Esophagus muscularis mucosa (tissue), 4 donors: Measurements from ENCODE around the gene KRT38. TPM values are rescaled to one million over a fixed set of nuclear protein-coding genes. Genes with fewer than 3 reads are reported as not detected.

Experiments used
- DNase-seq: peaks from one replicate; pipeline ENCODE4 v3.0.0-alpha.2; 2017; ENCODE audit errors: extremely low spot score
- H3K27ac ChIP-seq, 4 donors: fragments of 200-600 bp; sonication (generic); replicated peaks in 1 of 4; 1 replicate in 3 of 4; 2 replicates in 1 of 4; pipeline ENCODE4 v1.5.1; 2016 to 2019; ENCODE audit warnings: mild to moderate bottlenecking in 1 of 4
- H3K27me3 ChIP-seq, 4 donors: fragments of 200-600 bp; sonication (generic); one replicate each; pipeline versions ENCODE4 v1.5.1 to v1.6.0; 2016 to 2019
- H3K36me3 ChIP-seq, 4 donors: fragments of 200-600 bp; sonication (generic); one replicate each; pipeline ENCODE4 v1.5.1; 2016 to 2019
- H3K4me1 ChIP-seq, 4 donors: fragments of 200-600 bp; sonication (generic); one replicate each; pipeline ENCODE4 v1.5.1; 2016 to 2019
- H3K4me3 ChIP-seq, 4 donors: fragments of 200-600 bp; sonication (generic); 1 replicate in 2 of 4; 2 replicates in 2 of 4; pipeline ENCODE4 v1.5.1; 2016 to 2019; ENCODE audit warnings: mild to moderate bottlenecking in 4 of 4, moderate library complexity in 1 of 4
- H3K9me3 ChIP-seq, 4 donors: fragments of 200-600 bp; sonication (generic); 1 replicate in 3 of 4; 2 replicates in 1 of 4; pipeline ENCODE4 v1.5.1; 2016 to 2019
- CTCF ChIP-seq, 3 experiments: fragments of 200-600 bp in 2 of 3; fragments of 450-650 bp in 1 of 3; sonication (generic) in 2 of 3; IDR thresholded peaks; one replicate each; pipeline ENCODE4 v1.5.1; 2017 to 2019; ENCODE audit warnings: antibody characterized with exemption in 3 of 3, mild to moderate bottlenecking in 2 of 3, moderate library complexity in 1 of 3
- EP300 ChIP-seq: sonication (generic); formaldehyde crosslinking; IDR thresholded peaks from one replicate; pipeline ENCODE4 v1.6.1; 2017; ENCODE audit warnings: antibody characterized with exemption
- POLR2A ChIP-seq: fragments of 450-650 bp; IDR thresholded peaks from one replicate; pipeline ENCODE4 v1.6.1; 2017; ENCODE audit warnings: antibody characterized with exemption, moderate library complexity, mild to moderate bottlenecking, low read depth
- POLR2AphosphoS5 ChIP-seq, 2 donors: sonication (generic); formaldehyde crosslinking; IDR thresholded peaks; one replicate each; pipeline ENCODE4 v1.6.1; 2017; ENCODE audit warnings: antibody characterized with exemption in 2 of 2
- WGBS: methylation state at CpG from one replicate; pipeline ENCODE4 v1.1.5; 2018; 5-methylcytosine and 5-hydroxymethylcytosine counted together
- intact Hi-C: fragments of 100-400 bp; cut with DNase I; formaldehyde crosslinking; loops from one replicate; pipeline ENCODE4 v1.15.1; 2023
- total RNA-seq, 4 donors: library from RNA; depleted of rRNA; stranded (reverse); fragments of >200 nt; gene quantifications; one replicate each; pipeline versions ENCODE4 v1.1.0 to v1.2.1, GENCODE V29; 2016

The KRT38 gene
- total RNA-seq, 4 donors from 2014 or later, result not detected

- Histone ChIP-seq H3K4me3 (no peak overlapping the region), H3K9me3 (no peaks in the 10 kb centered on the region), H3K27ac (no peak overlapping the region), H3K27me3 (peaks cover 0 to 7% (median 0%) of the 10 kb centered on the region in 4 donors), H3K36me3 (no peaks in the 10 kb centered on the region), H3K4me1 (no peaks in the 10 kb centered on the region)
- TF ChIP-seq EP300, result no peak
- no peak for TF ChIP-seq POLR2AphosphoS5 (IDR thresholded peaks at IDR 0.05)
- no peak for TF ChIP-seq CTCF (IDR thresholded peaks at IDR 0.05)
- TF ChIP-seq POLR2A, result no peak
- intact Hi-C loops, result no loop called here
- WGBS, result 89% methylated on average over 8 of the region's 8 CpGs
- DNase-seq, result no peak
These were observed 44.4 kb upstream of the KRT38 start for GRCh38 chr17:41484920-41485904.

- no peak overlapping the region for H3K27ac ChIP-seq
- no peaks in the 10 kb centered on the region for H3K9me3 ChIP-seq
- DNase-seq, result no peak
- 82% methylated on average over 6 of the region's 7 CpGs for WGBS
- no peaks in the 10 kb centered on the region for H3K4me1 ChIP-seq
- intact Hi-C loops, result no loop called here
- TF ChIP-seq POLR2A (no peak), CTCF (IDR thresholded peaks at IDR 0.05) (no peak), POLR2AphosphoS5 (IDR thresholded peaks at IDR 0.05) (no peak), EP300 (no peak)
- peaks cover 0 to 7% (median 0%) of the 10 kb centered on the region in 4 donors for H3K27me3 ChIP-seq
- no peaks in the 10 kb centered on the region for H3K36me3 ChIP-seq
- no peak overlapping the region for H3K4me3 ChIP-seq
These were observed 43.4 kb upstream of the KRT38 start for GRCh38 chr17:41483991-41484826.

- Histone ChIP-seq H3K27ac (no peak overlapping the region), H3K27me3 (peaks cover 0 to 7% (median 0%) of the 10 kb centered on the region in 4 donors), H3K4me3 (no peak overlapping the region), H3K4me1 (no peaks in the 10 kb centered on the region), H3K36me3 (no peaks in the 10 kb centered on the region), H3K9me3 (no peaks in the 10 kb centered on the region)
- no peak for TF ChIP-seq POLR2AphosphoS5 (IDR thresholded peaks at IDR 0.05)
- no peak for TF ChIP-seq POLR2A
- TF ChIP-seq CTCF (IDR thresholded peaks at IDR 0.05), result no peak
- TF ChIP-seq EP300, result no peak
- no peak for DNase-seq
- intact Hi-C loops, result no loop called here
- 90% methylated on average over 9 of the region's 9 CpGs for WGBS
These were observed 42.7 kb upstream of the KRT38 start for GRCh38 chr17:41483531-41483930.

GRCh38 chr17:41481036-41481435 is 40.3 kb upstream of the KRT38 start, which contains the start of gene KRT35:
Gene KRT35, minus strand, starts transcription at chr17:41481151. Its CDS starts 54 bp downstream, at chr17:41481097.
- H3K27me3 ChIP-seq, result no peaks in the 10 kb centered on the region
- no peaks in the 10 kb centered on the region for H3K4me1 ChIP-seq
- DNase-seq, result no peak
- no peak for TF ChIP-seq EP300
- TF ChIP-seq POLR2AphosphoS5 (IDR thresholded peaks at IDR 0.05), result no peak
- no peak for TF ChIP-seq POLR2A
- no peak for TF ChIP-seq CTCF (IDR thresholded peaks at IDR 0.05)
- 100% methylated on average over 2 of the region's 2 CpGs for WGBS
- no peak within 1 kb of the TSS for H3K27ac ChIP-seq
- no peak within 1 kb of the TSS for H3K4me3 ChIP-seq
- H3K36me3 ChIP-seq, result no peaks in the 10 kb centered on the region
- intact Hi-C loops, result no loop called here
- no peaks in the 10 kb centered on the region for H3K9me3 ChIP-seq
